GM13977 (cell line): ENCODE measurements around the gene INSR.

Source experiments
- DNase-seq: peaks from one replicate; pipeline ENCODE4 v3.0.0; 2012; ENCODE audit warnings: low spot score
- CTCF ChIP-seq: IDR thresholded peaks from 2 replicates; pipeline ENCODE4 v1.5.1; 2012; ENCODE audit warnings: mild to moderate bottlenecking, control low read depth; ENCODE audit not compliant: insufficient read depth; ENCODE audit errors: extremely low read depth, missing control alignments
- in situ Hi-C: fragments of 300-500 bp; cut with MboI; formaldehyde crosslinking; loops from one replicate; pipeline ENCODE4 v1.12.0; 2022; ENCODE audit warnings: low sequenced_read_pairs, low pct_unique_long_range_greater_than_20kb, mixed read lengths, inconsistent platforms; ENCODE audit not compliant: unreplicated experiment

Gene INSR

DNA sequence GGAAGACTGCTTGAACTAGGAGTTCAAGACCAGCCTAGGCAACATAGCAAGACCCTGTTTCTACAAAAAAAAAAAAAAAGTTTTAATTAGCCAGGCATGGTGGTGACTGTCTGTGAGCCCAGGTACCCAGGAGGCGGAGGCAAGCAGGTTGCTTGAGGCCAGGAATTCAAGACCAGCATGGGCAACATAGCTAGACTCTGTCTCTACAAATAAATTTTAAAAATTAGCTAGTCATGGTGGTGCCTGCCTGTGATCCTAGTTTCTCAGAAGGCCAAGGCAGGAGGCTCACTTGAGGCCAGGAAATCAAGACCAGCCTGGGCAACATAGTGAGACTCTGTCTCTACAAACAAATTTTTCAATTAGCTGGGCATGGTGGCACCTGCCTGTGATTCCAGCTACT, 6.1 kb downstream of the INSR start:
- in situ Hi-C loops: no loop called here
- TF ChIP-seq CTCF: no peak
- DNase-seq: no peak

GRCh38 chr19:7287722-7288121, 6.5 kb downstream of the INSR start:
- TF ChIP-seq CTCF: no peak
- no peak for DNase-seq
- in situ Hi-C loops: no loop called here

DNA sequence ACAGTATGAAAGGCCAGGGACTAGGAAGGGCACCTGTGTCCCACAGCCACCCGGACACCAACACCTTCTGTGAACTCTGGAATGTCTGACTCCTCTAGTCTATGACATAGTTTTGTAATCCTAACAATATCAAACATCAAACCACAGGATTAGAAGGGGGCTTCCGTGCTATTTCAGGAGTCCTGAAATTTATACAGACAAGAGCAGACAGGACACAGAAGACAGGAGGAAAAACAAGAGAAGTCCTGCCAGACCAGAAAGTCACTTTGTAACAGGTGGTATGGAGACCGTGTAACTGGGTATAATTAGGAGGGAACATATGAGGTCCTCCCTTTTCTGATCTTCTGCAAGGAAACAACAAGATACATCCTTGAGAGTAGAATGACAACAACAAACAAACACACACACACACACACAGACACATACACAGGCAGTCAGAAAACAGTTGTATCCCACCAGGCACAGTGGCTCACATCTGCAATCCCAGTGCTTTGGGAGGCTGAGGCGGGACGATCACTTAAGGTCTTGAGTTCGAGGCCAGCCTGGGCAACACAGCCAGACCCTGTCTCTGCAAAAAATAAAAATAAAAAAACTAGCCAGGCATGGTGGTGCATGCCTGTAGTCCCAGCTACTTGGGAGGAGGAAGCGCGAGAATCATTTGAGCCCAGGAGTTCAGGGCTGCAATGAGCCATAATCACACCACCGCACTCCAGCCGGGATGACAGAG, 13.1 kb downstream of the INSR start:
- in situ Hi-C loops: no loop called here
- no peak for TF ChIP-seq CTCF
- DNase-seq: no peak

GRCh38 chr19:7272856-7273578, 21.2 kb downstream of the INSR start:
- TF ChIP-seq CTCF: no peak
- DNase-seq: peak; percentile 75
- in situ Hi-C loops: no loop called here

DNA sequence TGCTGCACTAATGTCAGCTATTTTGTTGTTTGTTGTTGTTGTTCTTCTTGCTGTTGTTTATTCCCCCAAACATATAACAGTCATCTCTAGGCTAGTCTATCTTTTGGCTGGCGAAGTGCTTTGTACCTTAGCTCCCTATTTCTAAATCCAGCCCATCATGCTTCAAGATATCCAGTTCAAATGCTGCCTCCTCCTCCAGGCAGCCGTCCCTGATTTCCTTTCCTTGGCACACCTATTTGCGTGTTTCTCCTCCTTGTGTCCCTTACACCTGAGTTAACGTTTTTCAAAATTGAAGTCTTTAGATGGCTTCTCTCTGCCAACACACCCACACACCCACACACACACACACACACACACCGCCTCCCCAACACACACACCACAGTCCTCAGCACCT, 25.5 kb downstream of the INSR start:
- DNase-seq: no peak
- in situ Hi-C loops: no loop called here
- no peak for TF ChIP-seq CTCF

- in situ Hi-C loops: no loop called here
- no peak for TF ChIP-seq CTCF
- DNase-seq: no peak
Observed at GRCh38 chr19:7267792-7268704, 26.2 kb downstream of the INSR start.
